ENCODE measurements around the gene PTDSS2. TPM values are rescaled to one million over a fixed set of nuclear protein-coding genes. Genes with fewer than 3 reads are reported as not detected.
A peak's percentile ranks its signal among the peaks of the same experiment; 100 is the strongest.
"Not testable (repeated sequence)": the region's sequence is repeated elsewhere in the genome, so short reads cannot be mapped to it uniquely, and the experiment has no call there.

Gene PTDSS2
- total RNA-seq, 1 donor from 2014 or later = 26.3 TPM

DNA sequence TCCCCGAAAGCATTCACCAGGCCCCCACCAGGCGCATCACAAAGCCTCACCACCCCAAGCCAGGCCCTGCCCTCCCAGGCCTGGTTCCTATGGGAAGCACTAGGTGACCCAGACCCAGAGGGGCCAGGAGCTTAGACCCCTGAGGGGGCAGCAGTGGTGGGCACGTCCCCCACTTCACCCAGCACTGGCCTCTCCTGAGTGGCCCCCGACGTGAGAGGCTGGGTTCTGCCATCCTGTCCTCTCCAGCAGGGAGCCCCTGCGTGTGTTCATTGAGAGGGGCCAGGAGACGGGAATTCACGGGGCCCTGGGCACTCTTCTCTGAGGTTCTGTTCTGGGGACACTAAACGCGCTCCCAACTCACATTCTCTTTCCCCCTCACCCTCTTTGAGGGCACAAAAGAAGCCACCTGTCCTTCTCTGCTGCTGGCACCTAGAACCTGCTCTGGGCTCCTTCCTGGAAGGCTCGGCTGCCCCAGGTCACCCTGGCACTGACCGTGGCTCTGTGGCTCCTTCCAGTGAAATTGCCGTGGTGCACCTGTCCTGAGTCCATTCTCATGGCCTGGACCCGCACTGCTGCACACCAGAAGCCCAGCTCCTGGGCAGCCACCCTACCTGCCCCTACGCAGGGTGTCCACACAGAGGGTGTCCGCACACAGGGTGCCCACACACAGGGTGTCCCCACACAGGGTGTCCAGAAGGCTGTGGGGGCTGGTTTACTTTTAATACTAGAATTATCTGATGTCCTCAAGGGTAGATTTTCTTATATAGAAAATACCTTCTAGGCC is 12.2 kb downstream of the PTDSS2 start:
- TF ChIP-seq, protein P1, sequence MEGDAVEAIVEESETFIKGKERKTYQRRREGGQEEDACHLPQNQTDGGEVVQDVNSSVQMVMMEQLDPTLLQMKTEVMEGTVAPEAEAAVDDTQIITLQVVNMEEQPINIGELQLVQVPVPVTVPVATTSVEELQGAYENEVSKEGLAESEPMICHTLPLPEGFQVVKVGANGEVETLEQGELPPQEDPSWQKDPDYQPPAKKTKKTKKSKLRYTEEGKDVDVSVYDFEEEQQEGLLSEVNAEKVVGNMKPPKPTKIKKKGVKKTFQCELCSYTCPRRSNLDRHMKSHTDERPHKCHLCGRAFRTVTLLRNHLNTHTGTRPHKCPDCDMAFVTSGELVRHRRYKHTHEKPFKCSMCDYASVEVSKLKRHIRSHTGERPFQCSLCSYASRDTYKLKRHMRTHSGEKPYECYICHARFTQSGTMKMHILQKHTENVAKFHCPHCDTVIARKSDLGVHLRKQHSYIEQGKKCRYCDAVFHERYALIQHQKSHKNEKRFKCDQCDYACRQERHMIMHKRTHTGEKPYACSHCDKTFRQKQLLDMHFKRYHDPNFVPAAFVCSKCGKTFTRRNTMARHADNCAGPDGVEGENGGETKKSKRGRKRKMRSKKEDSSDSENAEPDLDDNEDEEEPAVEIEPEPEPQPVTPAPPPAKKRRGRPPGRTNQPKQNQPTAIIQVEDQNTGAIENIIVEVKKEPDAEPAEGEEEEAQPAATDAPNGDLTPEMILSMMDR (IDR thresholded peaks at IDR 0.05; ENCODE audit: insufficient read depth, low read length, severe bottlenecking) = no peak
- no peak for FAIRE-seq
- Histone ChIP-seq H3K36me3 (ENCODE audit: control insufficient read depth, insufficient read depth, low read length) (peaks cover 15% of the 10 kb centered on the region), H3K4me3 (ENCODE audit: low read depth, low read length) (no peak overlapping the region), H3K27me3 (ENCODE audit: control insufficient read depth, insufficient read depth, low read length) (no peaks in the 10 kb centered on the region)
- no peak for DNase-seq (ENCODE audit: low read depth)

DNA sequence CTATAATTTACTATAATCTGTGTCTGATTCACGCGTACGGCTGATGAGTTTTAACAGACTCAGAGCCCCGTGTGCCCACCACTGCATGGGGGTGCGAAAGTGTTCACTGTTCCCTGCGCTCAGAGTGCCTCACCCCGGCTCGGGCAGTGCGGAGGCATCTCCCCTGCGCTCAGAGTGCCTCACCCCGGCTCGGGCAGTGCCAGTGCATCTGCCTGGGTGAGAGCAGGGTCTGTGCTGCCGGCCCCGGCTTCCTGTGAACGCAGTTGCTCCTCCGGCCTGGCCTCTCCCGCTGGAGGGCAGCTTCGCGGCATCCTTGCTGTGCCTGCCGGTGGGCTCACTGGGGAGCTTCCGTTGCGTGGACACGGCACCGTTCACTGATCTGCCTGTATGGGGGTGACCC is 14.2 kb downstream of the PTDSS2 start:
- H3K27me3 ChIP-seq (ENCODE audit: control insufficient read depth, insufficient read depth, low read length) = no peaks in the 10 kb centered on the region
- FAIRE-seq (no peak), DNase-seq (ENCODE audit: low read depth) (no peak)
- no peak overlapping the region for H3K4me3 ChIP-seq (ENCODE audit: low read depth, low read length)
- TF ChIP-seq, protein P1 (IDR thresholded peaks at IDR 0.05; ENCODE audit: insufficient read depth, low read length, severe bottlenecking) = no peak
- peaks cover 15% of the 10 kb centered on the region for H3K36me3 ChIP-seq (ENCODE audit: control insufficient read depth, insufficient read depth, low read length)

- peak; percentile 20 for DNase-seq (ENCODE audit: low read depth)
- H3K4me3 ChIP-seq (ENCODE audit: low read depth, low read length) = no peak overlapping the region
- TF ChIP-seq, protein P1 (IDR thresholded peaks at IDR 0.05; ENCODE audit: insufficient read depth, low read length, severe bottlenecking) = no peak
- H3K36me3 ChIP-seq (ENCODE audit: control insufficient read depth, insufficient read depth, low read length) = peaks cover 4% of the 10 kb centered on the region
- FAIRE-seq = no peak
- no peaks in the 10 kb centered on the region for H3K27me3 ChIP-seq (ENCODE audit: control insufficient read depth, insufficient read depth, low read length)
Measured at GRCh38 chr11:465896-466530, 15.9 kb downstream of the PTDSS2 start.

DNA sequence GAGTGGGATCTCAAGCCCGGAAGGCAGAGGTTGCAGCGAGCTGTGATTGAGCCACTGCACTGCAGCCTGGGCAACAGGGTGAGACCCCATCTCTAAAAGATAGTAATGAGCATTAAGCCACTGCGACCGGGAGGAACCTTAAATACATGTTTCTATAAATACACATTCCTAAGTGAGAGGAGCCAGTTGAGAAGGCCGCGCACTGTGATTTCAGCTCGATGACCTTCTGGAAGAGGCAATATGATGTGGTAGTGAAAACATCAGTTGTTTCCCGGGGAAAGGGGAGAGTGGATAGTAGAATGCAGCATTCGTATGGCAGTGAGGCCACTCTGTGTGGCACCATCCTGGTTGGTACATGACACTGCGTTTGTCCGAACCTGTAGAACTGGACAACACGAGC is 18.0 kb downstream of the PTDSS2 start:
- no peaks in the 10 kb centered on the region for H3K27me3 ChIP-seq (ENCODE audit: control insufficient read depth, insufficient read depth, low read length)
- FAIRE-seq (no peak), DNase-seq (ENCODE audit: low read depth) (no peak)
- TF ChIP-seq, protein P1 (IDR thresholded peaks at IDR 0.05; ENCODE audit: insufficient read depth, low read length, severe bottlenecking) = no peak
- H3K36me3 ChIP-seq (ENCODE audit: control insufficient read depth, insufficient read depth, low read length) = no peaks in the 10 kb centered on the region
- no peak overlapping the region for H3K4me3 ChIP-seq (ENCODE audit: low read depth, low read length)

DNA sequence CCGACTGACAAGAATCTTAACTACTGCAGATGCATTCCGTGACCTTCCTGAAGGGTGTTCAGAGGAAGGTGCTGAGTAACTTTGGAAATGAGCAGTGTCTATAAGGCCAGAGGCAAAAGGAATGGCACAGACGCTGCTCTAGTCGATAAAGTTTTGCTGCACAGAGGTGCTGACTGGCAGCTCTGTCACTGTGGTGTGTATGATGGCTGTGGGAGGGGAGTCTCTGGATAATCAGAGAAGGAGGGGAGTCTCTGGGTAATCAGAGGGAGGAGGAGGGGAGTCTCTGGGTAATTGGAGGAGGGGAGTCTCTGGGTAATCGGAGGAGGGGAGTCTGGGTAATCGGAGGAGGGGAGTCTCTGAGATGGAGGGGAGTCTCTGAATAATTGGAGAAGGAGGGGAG is 18.4 kb downstream of the PTDSS2 start:
- Histone ChIP-seq H3K4me3 (ENCODE audit: low read depth, low read length) (no peak overlapping the region), H3K36me3 (ENCODE audit: control insufficient read depth, insufficient read depth, low read length) (no peaks in the 10 kb centered on the region), H3K27me3 (ENCODE audit: control insufficient read depth, insufficient read depth, low read length) (no peaks in the 10 kb centered on the region)
- TF ChIP-seq, protein P1 (IDR thresholded peaks at IDR 0.05; ENCODE audit: insufficient read depth, low read length, severe bottlenecking) = no peak
- no peak for FAIRE-seq
- DNase-seq (ENCODE audit: low read depth) = no peak

- peak overlapping the region; percentile 25 for H3K4me3 ChIP-seq (ENCODE audit: low read depth, low read length)
- DNase-seq (ENCODE audit: low read depth); FAIRE-seq; H3K36me3 ChIP-seq (ENCODE audit: control insufficient read depth, insufficient read depth, low read length); H3K27me3 ChIP-seq (ENCODE audit: control insufficient read depth, insufficient read depth, low read length): not testable (repeated sequence)
Measured at GRCh38 chr11:469026-469683, 19.1 kb downstream of the PTDSS2 start.

All from bronchial epithelial cell (primary cell).